RKO (cell line): Measurements from ENCODE around the gene ZNF19.

ENCODE experiments used
- DNase-seq: peaks from one replicate; pipeline ENCODE4 v3.0.0-alpha.2; 2016; ENCODE audit warnings: low spot score

Gene ZNF19

GRCh38 chr16:71441348-71442050, 47.6 kb downstream of the ZNF19 start:
- no peak for DNase-seq

GRCh38 chr16:71440669-71441347, 48.3 kb downstream of the ZNF19 start:
- DNase-seq: peak; percentile 30

- DNase-seq: no peak
Observed at GRCh38 chr16:71439523-71439922, 49.6 kb downstream of the ZNF19 start.

GRCh38 chr16:71436473-71436872, 52.7 kb downstream of the ZNF19 start:
- no peak for DNase-seq

GRCh38 chr16:71432906-71433305, 56.2 kb downstream of the ZNF19 start:
- DNase-seq: no peak

- DNase-seq: no peak
Observed at GRCh38 chr16:71431991-71432390, 57.1 kb downstream of the ZNF19 start.

- no peak for DNase-seq
Observed at GRCh38 chr16:71431176-71431575, 57.9 kb downstream of the ZNF19 start.

- no peak for DNase-seq
Observed at GRCh38 chr16:71430744-71431143, 58.4 kb downstream of the ZNF19 start.

GRCh38 chr16:71429581-71429980, 59.5 kb downstream of the ZNF19 start:
- DNase-seq: no peak

GRCh38 chr16:71428883-71429282, 60.2 kb downstream of the ZNF19 start:
- DNase-seq: no peak

- DNase-seq: no peak
Observed at GRCh38 chr16:71428385-71428784, 60.7 kb downstream of the ZNF19 start.

GRCh38 chr16:71426880-71427615, 62.1 kb downstream of the ZNF19 start:
- DNase-seq: no peak

GRCh38 chr16:71426069-71426879, 62.9 kb downstream of the ZNF19 start:
- no peak for DNase-seq

- no peak for DNase-seq
Observed at GRCh38 chr16:71425746-71426068, 63.4 kb downstream of the ZNF19 start.

- DNase-seq: no peak
Observed at GRCh38 chr16:71424626-71425025, 64.5 kb downstream of the ZNF19 start.

- DNase-seq: no peak
Observed at GRCh38 chr16:71423865-71424264, 65.3 kb downstream of the ZNF19 start.
